Activated naive CD4-positive, alpha-beta T cell treated with anti-CD3 and anti-CD28 coated beads, Interleukin-2, amount 10 ng/mL, durations not matched to agents 7 days and 5 days (primary cell): ENCODE data around the gene VWA3B.
"Not testable (repeated sequence)": the region's sequence is repeated elsewhere in the genome, so short reads cannot be mapped to it uniquely, and the experiment has no call there.

Experiments
- CTCF ChIA-PET: fragments of 350-600 bp; sonication (Branson Sonifier 250); formaldehyde crosslinking; loops from one replicate; lab custom pipeline; 2021; ENCODE audit warnings: antibody characterized with exemption; lab: Charles Lee
- DNase-seq: peaks from one replicate; pipeline ENCODE4 v3.0.0-alpha.2; 2020
- H3K27ac Mint-ChIP-seq: one replicate; pipeline ENCODE4 v1.8.0; 2021; ENCODE audit warnings: mild to moderate bottlenecking, moderate library complexity, mixed read lengths
- H3K27me3 Mint-ChIP-seq: one replicate; pipeline ENCODE4 v1.8.0; 2021; ENCODE audit warnings: mild to moderate bottlenecking, mixed read lengths
- H3K36me3 Mint-ChIP-seq: one replicate; pipeline ENCODE4 v1.8.0; 2021; ENCODE audit warnings: mixed read lengths
- H3K4me1 Mint-ChIP-seq: one replicate; pipeline ENCODE4 v1.8.0; 2021; ENCODE audit warnings: mixed read lengths
- H3K4me3 Mint-ChIP-seq: one replicate; pipeline ENCODE4 v1.8.0; 2021; ENCODE audit warnings: mild to moderate bottlenecking, moderate library complexity, mixed read lengths
- H3K9me3 Mint-ChIP-seq: one replicate; pipeline ENCODE4 v1.8.0; 2021; ENCODE audit warnings: mixed read lengths

The VWA3B gene

DNA sequence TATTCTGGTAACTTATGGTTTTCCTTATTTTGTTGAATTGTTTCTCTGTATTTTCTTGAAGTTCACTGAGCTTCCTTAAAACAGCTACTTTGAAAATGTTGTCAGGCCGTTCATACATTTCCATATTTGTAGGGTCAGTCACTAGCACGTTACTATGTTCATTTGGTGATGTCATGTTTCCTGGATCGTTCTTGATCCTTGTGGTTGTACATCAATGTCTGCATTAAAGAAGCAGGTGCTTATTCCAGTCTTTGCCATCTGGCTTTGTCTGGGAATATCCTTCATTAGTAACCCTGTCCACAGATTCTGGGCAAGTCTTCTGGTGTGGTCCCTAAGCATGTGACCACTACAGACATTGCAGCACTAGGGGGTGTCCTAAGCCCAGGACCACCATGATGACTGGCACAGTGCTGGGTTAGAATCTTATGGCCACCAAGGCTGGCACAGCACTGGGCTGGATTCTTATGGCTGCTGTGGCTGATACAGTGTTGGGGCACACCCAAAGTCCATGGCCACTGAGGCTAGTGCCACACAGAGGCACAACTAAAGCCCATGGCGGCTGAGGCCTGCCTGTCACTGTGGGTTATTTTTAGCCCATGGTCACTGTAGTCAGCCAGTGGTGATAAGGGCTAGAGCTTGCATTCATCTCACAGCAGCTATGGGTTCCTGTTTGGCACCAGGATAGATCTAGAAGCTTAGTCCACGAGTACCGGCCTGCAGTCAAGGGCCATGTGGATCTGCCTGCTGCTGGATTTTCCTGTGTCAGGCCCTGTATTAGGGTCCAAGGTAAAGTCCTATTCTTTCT lies 13.2 kb downstream of the VWA3B start:
- CTCF ChIA-PET: interaction anchor here (0.7 kb wide), 1 partner anchor 11 kb away, joined by 3 read pairs; no protein-coding TSS in a partner anchor
- Mint-ChIP-seq H3K4me1 (no peaks in the 10 kb centered on the region), H3K36me3 (no peaks in the 10 kb centered on the region), H3K27me3 (peaks cover 10% of the 10 kb centered on the region), H3K27ac (no peak overlapping the region), H3K9me3 (peaks cover 10% of the 10 kb centered on the region), H3K4me3 (no peak overlapping the region)
- no peak for DNase-seq

DNA sequence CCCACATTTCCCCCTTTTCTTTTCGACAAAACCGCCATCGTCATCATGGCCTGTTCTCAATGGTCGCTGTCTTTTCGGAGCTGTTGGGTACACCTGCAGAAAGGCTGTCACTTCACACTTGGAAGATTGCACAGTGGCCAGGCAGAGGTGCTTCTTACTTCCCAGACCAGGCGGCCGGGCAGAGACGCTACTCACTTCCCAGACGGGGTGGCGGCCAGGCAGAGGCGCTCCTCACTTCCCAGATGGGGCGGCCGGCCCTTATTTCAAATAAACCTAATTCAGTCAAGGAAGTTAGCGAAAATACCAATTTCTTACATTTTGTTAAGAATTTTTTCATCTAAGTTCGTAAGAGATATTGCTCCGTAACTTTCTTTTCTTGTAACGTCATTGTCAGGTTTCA lies 15.3 kb downstream of the VWA3B start:
- H3K27me3 Mint-ChIP-seq: peaks cover 10% of the 10 kb centered on the region
- H3K27ac Mint-ChIP-seq, H3K9me3 Mint-ChIP-seq, H3K36me3 Mint-ChIP-seq, H3K4me3 Mint-ChIP-seq, H3K4me1 Mint-ChIP-seq, DNase-seq, CTCF ChIA-PET: not testable (repeated sequence)

DNA sequence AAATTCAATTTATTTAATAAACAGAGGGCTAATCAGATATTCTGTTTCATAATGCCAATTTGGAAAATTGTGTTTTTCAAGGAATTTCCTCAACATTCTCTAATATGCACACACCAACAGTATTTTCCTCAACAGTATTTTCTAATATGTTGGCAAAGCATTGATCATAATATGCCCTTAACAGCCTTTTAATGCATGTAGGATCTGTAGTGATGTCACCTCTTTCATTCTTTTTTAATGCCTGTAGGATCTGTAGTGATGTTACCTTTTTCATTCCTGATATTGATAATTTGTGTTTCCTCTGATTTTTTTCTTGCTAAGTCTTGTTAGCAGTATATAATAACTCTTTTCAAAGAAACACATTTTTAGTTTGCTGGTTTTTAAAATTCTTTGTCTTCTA lies 15.9 kb downstream of the VWA3B start:
- Mint-ChIP-seq H3K4me3 (no peak overlapping the region), H3K9me3 (peaks cover 6% of the 10 kb centered on the region), H3K36me3 (no peaks in the 10 kb centered on the region), H3K27ac (no peak overlapping the region), H3K27me3 (peaks cover 10% of the 10 kb centered on the region), H3K4me1 (no peaks in the 10 kb centered on the region)
- CTCF ChIA-PET: no interaction called here
- no peak for DNase-seq

DNA sequence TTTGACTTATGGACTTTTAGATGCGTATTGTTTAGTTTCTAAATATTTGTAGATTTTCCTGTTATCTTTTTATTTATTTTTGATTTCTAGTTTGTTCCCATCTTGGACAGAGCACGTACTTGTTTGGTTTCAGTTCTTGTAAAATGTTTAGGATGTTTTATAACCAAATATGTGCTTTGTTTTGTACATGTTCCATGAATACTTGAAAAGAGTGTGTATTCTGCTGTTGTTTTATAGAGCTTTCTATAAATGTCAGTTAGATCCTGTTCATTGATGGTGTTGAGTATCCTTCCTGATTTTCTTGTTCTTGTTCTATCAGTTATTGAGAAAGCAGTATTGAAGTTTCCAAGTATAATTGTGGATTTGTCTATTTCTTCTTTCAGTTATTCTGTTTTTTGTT lies 21.1 kb downstream of the VWA3B start:
- H3K36me3 Mint-ChIP-seq: no peaks in the 10 kb centered on the region
- H3K9me3 Mint-ChIP-seq: peaks cover under 1% of the 10 kb centered on the region
- H3K27me3 Mint-ChIP-seq: peaks cover 15% of the 10 kb centered on the region
- H3K4me3 Mint-ChIP-seq: no peak overlapping the region
- no peaks in the 10 kb centered on the region for H3K4me1 Mint-ChIP-seq
- no peak for DNase-seq
- no peak overlapping the region for H3K27ac Mint-ChIP-seq
- CTCF ChIA-PET: no interaction called here

DNA sequence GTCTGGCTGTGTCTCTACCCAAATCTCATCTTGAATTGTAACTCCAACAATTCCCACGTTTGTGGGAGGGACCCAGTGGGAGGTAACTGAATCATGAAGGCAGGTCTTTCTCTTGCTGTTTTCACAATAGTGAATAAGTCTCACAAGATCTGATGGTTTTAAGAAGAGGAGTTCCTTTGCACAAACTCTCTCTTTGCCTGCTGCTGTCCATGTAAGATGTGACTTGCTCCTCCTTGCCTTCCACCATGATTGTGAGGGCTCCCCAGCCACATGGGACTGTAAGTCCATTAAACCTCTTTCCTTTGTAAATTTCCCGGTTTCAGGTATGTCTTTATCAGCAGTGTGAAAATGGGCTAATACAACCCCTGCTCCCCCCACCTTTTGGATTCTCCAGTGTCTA lies 23.8 kb downstream of the VWA3B start:
- Mint-ChIP-seq H3K36me3 (no peaks in the 10 kb centered on the region), H3K4me3 (no peak overlapping the region), H3K9me3 (no peaks in the 10 kb centered on the region), H3K27ac (no peak overlapping the region), H3K27me3 (peaks cover 18% of the 10 kb centered on the region), H3K4me1 (no peaks in the 10 kb centered on the region)
- no peak for DNase-seq
- CTCF ChIA-PET: no interaction called here

DNA sequence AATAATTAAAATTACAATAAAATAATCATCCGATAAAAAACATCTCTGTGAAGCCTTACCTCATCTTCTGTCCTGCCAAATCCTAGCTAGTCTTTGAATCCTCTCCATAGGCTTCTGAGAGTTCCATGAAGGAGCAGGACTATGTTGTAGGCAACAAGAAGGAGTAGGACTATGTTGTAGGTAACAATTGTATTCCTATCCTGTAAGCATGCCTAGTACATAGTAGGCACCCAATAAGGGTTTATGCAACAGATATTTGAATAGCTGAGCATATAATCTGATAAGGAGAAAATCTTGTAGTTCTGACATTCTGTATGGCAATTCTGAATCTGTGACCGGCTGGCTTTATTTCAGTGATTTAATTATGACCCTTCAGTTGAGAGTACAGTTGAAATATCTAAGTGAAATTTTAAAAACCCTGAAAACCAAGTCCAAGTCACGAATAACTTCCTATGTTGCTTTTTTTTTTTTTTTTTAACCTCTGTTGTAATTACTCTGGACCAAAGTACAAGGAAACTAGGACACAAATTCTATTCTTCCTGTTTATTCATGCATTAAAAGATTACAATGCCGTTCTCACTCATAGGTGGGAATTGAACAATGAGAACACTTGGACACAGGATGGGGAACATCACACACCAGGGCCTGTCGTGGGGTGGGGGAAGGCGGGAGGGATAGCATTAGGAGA lies 27.8 kb downstream of the VWA3B start:
- Mint-ChIP-seq H3K27ac (no peak overlapping the region), H3K9me3 (no peaks in the 10 kb centered on the region), H3K36me3 (no peaks in the 10 kb centered on the region), H3K4me3 (no peak overlapping the region), H3K27me3 (peaks cover 28% of the 10 kb centered on the region), H3K4me1 (no peaks in the 10 kb centered on the region)
- DNase-seq: no peak
- CTCF ChIA-PET: no interaction called here

DNA sequence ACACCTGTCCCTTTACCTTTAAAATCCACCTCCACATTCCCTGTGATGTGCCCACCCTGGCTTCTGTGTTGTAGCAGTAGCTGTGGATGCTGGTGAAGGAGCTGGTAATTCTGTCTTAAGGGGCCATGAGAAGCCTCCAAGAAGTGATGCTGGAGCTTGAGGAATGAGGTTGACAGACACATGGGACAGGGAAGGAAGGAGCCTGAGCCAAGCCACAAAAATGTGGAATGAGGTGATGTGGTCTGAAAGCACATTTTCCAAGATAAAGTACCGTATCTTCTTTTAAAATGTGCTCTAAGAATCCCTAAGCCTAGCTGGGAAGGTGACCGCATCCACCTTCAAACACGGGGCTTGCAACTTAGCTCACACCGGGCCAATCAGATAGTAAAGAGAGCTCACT lies 31.2 kb downstream of the VWA3B start:
- Mint-ChIP-seq H3K27me3 (peaks cover 34% of the 10 kb centered on the region), H3K36me3 (no peaks in the 10 kb centered on the region), H3K4me3 (no peak overlapping the region), H3K27ac (no peak overlapping the region), H3K9me3 (no peaks in the 10 kb centered on the region), H3K4me1 (peaks cover under 1% of the 10 kb centered on the region)
- CTCF ChIA-PET: no interaction called here
- DNase-seq: no peak

DNA sequence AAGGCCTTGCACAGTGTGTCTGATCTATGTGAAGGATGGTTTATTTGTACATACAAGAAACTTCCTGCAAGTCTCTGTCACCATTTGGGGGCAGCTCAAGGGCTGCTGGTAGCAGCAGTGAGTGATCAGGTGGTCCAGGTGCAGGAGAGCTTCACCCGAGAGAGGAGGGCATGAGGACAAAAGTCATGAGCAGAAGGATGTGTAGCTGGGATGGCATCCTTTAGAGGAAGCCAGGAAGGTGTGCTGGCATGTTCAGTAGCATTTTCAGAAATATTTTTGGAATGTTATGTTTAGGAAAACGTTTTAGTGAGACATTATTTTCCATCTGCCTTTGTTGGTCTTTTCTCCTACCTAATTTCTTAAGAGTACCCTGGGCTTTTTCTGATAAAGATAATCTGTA lies 31.9 kb downstream of the VWA3B start:
- H3K36me3 Mint-ChIP-seq: no peaks in the 10 kb centered on the region
- H3K27me3 Mint-ChIP-seq: peaks cover 40% of the 10 kb centered on the region
- CTCF ChIA-PET: no interaction called here
- H3K27ac Mint-ChIP-seq: no peak overlapping the region
- no peak for DNase-seq
- H3K9me3 Mint-ChIP-seq: no peaks in the 10 kb centered on the region
- peaks cover 2% of the 10 kb centered on the region for H3K4me1 Mint-ChIP-seq
- H3K4me3 Mint-ChIP-seq: no peak overlapping the region

DNA sequence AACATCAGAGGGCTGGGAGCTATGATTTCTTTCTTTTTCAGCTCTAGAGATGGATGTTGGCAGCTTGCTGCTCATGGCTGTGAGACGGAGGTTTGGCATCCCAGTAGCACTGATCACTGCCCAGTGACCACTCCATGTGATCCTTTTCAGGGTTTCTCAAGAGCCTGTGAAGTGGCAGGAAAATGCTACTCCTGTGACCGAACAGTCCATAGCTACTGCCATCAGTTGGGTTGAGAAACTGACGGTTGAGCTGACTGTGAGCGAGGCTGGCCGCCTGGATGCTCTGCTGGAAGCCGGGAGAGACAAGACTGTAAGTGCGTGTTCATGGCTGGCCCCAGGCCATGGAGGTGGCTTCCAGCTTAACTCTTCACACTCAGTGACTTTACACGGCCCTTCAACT lies 34.2 kb downstream of the VWA3B start:
- Mint-ChIP-seq H3K27me3 (peaks cover 37% of the 10 kb centered on the region), H3K27ac (no peak overlapping the region), H3K36me3 (no peaks in the 10 kb centered on the region), H3K9me3 (no peaks in the 10 kb centered on the region), H3K4me3 (no peak overlapping the region), H3K4me1 (peaks cover 2% of the 10 kb centered on the region)
- DNase-seq: no peak
- CTCF ChIA-PET: no interaction called here

DNA sequence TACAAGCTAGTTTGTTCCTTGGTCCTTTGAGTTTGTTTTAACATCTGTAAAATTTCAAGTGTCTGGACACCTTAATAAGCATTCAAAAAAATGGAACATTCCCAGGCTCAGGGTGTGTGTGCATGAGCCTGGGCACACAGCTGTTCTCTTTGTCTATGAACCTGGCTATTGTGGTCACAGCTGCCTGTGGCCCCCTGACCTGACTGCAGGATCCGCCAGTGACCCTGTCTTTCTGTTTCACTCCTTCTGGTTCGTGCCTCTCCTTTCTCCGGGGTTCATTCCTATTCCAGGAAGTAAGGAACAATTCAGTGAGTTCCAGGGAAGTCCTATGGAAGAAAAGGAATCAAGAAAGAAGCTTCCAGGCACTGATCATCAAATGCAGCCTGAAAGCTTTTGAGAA lies 35.6 kb downstream of the VWA3B start:
- H3K36me3 Mint-ChIP-seq: no peaks in the 10 kb centered on the region
- CTCF ChIA-PET: no interaction called here
- DNase-seq: no peak
- H3K4me3 Mint-ChIP-seq: no peak overlapping the region
- H3K27ac Mint-ChIP-seq: no peak overlapping the region
- no peaks in the 10 kb centered on the region for H3K9me3 Mint-ChIP-seq
- peaks cover 2% of the 10 kb centered on the region for H3K4me1 Mint-ChIP-seq
- peaks cover 37% of the 10 kb centered on the region for H3K27me3 Mint-ChIP-seq

DNA sequence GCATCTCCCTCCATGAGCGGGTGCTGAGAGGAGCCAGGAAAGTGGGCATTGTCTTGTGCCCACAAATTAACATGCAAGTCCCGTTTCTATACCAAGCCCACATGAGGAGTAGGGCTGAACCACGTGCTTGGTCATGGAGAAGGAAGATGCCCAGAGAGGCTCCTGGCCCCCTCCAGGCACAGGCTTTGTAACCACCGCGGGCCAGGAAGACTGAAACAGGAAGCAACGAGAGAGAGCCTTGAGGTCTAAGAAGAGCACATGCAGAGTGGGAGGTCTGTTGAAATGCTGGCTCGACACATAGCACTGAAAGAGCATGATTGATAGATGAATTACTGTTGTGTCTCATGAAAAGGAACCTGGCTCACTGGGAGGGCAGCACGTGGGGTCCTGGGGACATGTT lies 36.3 kb downstream of the VWA3B start:
- Mint-ChIP-seq H3K36me3 (no peaks in the 10 kb centered on the region), H3K4me3 (no peak overlapping the region), H3K27me3 (peaks cover 38% of the 10 kb centered on the region), H3K27ac (no peak overlapping the region), H3K4me1 (peaks cover 2% of the 10 kb centered on the region), H3K9me3 (no peaks in the 10 kb centered on the region)
- CTCF ChIA-PET: no interaction called here
- DNase-seq: no peak

DNA sequence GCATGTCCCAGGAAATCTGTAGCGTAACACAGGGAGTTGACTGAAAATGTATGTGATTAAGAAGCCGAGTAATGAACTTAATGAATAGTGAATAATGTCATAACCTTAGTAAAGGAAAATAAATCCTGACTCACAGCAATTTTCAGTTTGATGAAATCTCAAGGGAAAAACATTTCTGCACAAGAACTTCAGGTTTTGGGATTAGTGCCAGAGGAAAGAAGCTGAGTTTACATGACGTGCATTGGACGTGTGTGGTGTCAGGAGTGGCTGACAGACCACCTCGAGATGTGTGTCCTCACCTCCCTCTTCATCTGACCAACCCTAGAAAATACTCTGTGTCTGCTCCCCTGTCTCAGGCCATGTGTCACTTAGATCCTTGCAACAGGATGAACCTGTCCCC lies 39.1 kb downstream of the VWA3B start:
- Mint-ChIP-seq H3K4me3 (no peak overlapping the region), H3K27me3 (peaks cover 37% of the 10 kb centered on the region), H3K9me3 (no peaks in the 10 kb centered on the region), H3K27ac (no peak overlapping the region), H3K4me1 (peaks cover 2% of the 10 kb centered on the region), H3K36me3 (no peaks in the 10 kb centered on the region)
- no peak for DNase-seq
- CTCF ChIA-PET: no interaction called here

DNA sequence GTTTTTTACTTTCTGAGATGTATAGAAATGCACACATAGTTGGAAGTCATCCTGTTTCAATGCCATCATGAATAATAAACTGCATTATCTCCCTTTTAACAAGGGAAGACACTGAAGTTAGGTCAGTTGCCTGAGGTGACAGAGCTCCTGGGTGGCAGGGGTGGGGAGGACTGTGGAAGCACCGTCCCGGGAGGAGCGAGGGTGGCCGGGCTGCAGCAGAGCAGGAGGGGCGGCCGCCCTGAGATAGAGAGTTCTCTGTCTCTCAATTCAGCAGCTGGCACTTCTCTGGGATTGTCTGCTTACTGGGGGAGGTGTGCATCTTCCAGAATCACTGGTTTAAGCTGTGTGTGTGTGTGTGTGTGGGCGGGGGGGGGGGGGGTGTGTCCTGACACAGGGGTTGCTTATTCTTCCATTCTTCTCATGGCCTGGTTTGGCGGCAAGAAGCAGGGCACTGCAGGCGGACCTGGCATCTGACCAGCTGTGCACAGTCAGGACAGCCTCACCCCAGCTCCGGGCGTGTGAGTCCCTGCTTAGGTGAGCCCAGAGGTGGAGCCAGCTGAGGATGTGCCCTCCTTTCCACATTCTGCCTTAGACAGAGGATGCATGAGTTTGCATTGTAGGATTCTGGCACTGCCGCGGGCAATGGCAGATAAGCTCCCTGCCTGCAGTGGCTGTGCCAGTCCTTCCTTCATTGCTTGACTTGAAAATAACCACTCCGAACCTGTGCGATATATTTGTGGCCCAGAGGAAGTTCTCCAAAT lies 40.4 kb downstream of the VWA3B start:
- CTCF ChIA-PET: no interaction called here
- DNase-seq: no peak
- no peak overlapping the region for H3K27ac Mint-ChIP-seq
- H3K27me3 Mint-ChIP-seq: peaks cover 30% of the 10 kb centered on the region
- H3K4me1 Mint-ChIP-seq: peaks cover 2% of the 10 kb centered on the region
- H3K36me3 Mint-ChIP-seq: no peaks in the 10 kb centered on the region
- no peaks in the 10 kb centered on the region for H3K9me3 Mint-ChIP-seq
- H3K4me3 Mint-ChIP-seq: no peak overlapping the region

DNA sequence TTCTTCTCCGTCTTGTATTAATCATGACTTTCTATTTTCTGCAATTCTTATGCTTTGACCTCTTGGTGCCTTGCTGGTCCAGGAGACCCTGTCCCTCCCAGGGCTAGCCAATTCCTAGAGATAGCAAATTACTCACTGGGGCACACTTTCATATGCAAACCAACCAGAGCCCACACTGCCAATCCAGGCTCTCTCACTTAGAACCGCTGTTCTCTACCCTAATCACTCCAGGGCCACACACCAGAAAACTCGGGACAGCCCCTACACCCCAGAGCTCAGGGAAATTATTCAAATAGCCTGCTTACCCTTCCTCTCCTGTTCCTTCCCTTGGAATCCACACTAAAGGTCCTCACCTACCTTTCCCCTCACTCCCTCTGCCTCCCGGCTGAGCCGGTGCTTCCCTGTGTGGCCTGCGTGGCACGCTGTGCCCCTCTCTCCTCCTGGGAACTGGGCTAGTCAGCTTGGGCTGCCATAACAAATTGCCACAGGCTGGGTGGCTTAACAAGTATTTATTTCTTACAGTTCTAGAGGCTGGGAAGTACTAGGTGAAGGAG lies 41.7 kb downstream of the VWA3B start:
- Mint-ChIP-seq H3K4me1 (peaks cover 2% of the 10 kb centered on the region), H3K36me3 (no peaks in the 10 kb centered on the region), H3K4me3 (no peak overlapping the region), H3K27ac (no peak overlapping the region), H3K27me3 (peaks cover 25% of the 10 kb centered on the region), H3K9me3 (no peaks in the 10 kb centered on the region)
- DNase-seq: no peak
- CTCF ChIA-PET: no interaction called here
